Keratinocyte (primary cell): ENCODE results near the gene RPAIN.

Experiments used
- EZH2 ChIP-seq: IDR thresholded peaks from one replicate; pipeline ENCODE4 v1.6.1; 2012; ENCODE audit warnings: inconsistent platforms, mild to moderate bottlenecking, low read length, moderate library complexity
- TF ChIP-seq, protein P1 (sequence below), 3 experiments: IDR thresholded peaks in 1 of 3; conservative IDR thresholded peaks in 1 of 3; optimal IDR thresholded peaks in 1 of 3; 2 replicates in 2 of 3; 3 replicates in 1 of 3; pipeline versions ENCODE3 to v1.5.1; 2011; ENCODE audit warnings: low read length in 3 of 3, mild to moderate bottlenecking in 3 of 3, moderate library complexity in 2 of 3, control low read depth in 1 of 3, inconsistent platforms in 1 of 3; ENCODE audit not compliant: insufficient read depth in 2 of 3; ENCODE audit errors: extremely low read depth in 1 of 3

- TF ChIP-seq EZH2: no peak
- TF ChIP-seq, protein P1, sequence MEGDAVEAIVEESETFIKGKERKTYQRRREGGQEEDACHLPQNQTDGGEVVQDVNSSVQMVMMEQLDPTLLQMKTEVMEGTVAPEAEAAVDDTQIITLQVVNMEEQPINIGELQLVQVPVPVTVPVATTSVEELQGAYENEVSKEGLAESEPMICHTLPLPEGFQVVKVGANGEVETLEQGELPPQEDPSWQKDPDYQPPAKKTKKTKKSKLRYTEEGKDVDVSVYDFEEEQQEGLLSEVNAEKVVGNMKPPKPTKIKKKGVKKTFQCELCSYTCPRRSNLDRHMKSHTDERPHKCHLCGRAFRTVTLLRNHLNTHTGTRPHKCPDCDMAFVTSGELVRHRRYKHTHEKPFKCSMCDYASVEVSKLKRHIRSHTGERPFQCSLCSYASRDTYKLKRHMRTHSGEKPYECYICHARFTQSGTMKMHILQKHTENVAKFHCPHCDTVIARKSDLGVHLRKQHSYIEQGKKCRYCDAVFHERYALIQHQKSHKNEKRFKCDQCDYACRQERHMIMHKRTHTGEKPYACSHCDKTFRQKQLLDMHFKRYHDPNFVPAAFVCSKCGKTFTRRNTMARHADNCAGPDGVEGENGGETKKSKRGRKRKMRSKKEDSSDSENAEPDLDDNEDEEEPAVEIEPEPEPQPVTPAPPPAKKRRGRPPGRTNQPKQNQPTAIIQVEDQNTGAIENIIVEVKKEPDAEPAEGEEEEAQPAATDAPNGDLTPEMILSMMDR (optimal IDR thresholded peaks at IDR 0.05 in 1 of 3, IDR thresholded peaks at IDR 0.05 in 1 of 3, conservative IDR thresholded peaks at IDR 0.05 in 1 of 3; ENCODE audit: extremely low read depth in 1 of 3, insufficient read depth in 2 of 3, low read length in 3 of 3): no peak
Measured at GRCh38 chr17:5391678-5392077, 28.3 kb upstream of the RPAIN start.
